Astrocyte (in vitro differentiated cells and primary cell): ENCODE measurements around the gene RHCG. TPM values are rescaled to one million over a fixed set of nuclear protein-coding genes. Genes with fewer than 3 reads are reported as not detected.

Experiments
- DNase-seq: peaks from one replicate; pipeline ENCODE4 v3.0.0-alpha.2; 2010; ENCODE audit warnings: low read depth
- FAIRE-seq: peaks from 2 replicates; lab custom pipeline; 2011; peaks lifted over from hg19 to GRCh38; lab: Jason Lieb, UNC
- H2AFZ ChIP-seq: 2 replicates; pipeline ENCODE4 v1.6.0; 2012; ENCODE audit warnings: low read depth, low read length, inconsistent platforms
- H3K27ac ChIP-seq: 2 replicates; pipeline ENCODE4 v1.5.1; 2011; ENCODE audit warnings: low read depth, low read length, inconsistent platforms
- H3K27me3 ChIP-seq: 2 replicates; pipeline ENCODE4 v1.6.0; 2011; ENCODE audit warnings: low read length, inconsistent platforms; ENCODE audit not compliant: insufficient read depth
- H3K36me3 ChIP-seq: 2 replicates; pipeline ENCODE4 v1.5.1; 2011; ENCODE audit warnings: low read length, inconsistent platforms; ENCODE audit not compliant: insufficient read depth
- H3K4me1 ChIP-seq: 2 replicates; pipeline ENCODE4 v1.5.1; 2011; ENCODE audit warnings: low read length, inconsistent platforms; ENCODE audit not compliant: insufficient read depth
- H3K4me2 ChIP-seq: 2 replicates; pipeline ENCODE4 v1.6.0; 2012; ENCODE audit warnings: low read length, inconsistent platforms
- H3K4me3 ChIP-seq: 2 replicates; pipeline ENCODE4 v1.5.1; 2011; ENCODE audit warnings: low read depth, mild to moderate bottlenecking, low read length, inconsistent platforms; ENCODE audit not compliant: insufficient read depth
- H3K79me2 ChIP-seq: 2 replicates; pipeline ENCODE4 v1.6.0; 2012; ENCODE audit warnings: mild to moderate bottlenecking, low read length, inconsistent platforms; ENCODE audit not compliant: insufficient read depth
- H3K9ac ChIP-seq: 2 replicates; pipeline ENCODE4 v1.6.0; 2012; ENCODE audit warnings: mild to moderate bottlenecking, low read length, inconsistent platforms
- H3K9me3 ChIP-seq: 2 replicates; pipeline ENCODE4 v1.5.1; 2012; ENCODE audit warnings: low read depth, mild to moderate bottlenecking, low read length, inconsistent platforms; ENCODE audit not compliant: insufficient read depth
- H4K20me1 ChIP-seq: 2 replicates; pipeline ENCODE4 v1.6.0; 2012; ENCODE audit warnings: low read length, inconsistent platforms; ENCODE audit not compliant: insufficient read depth
- H3K27ac Mint-ChIP-seq: one replicate; pipeline ENCODE4 v1.8.0; 2021; ENCODE audit warnings: mild to moderate bottlenecking, mixed read lengths; ENCODE audit not compliant: unreplicated experiment
- H3K27me3 Mint-ChIP-seq: one replicate; pipeline ENCODE4 v1.8.0; 2021; ENCODE audit warnings: low read depth, mixed read lengths; ENCODE audit not compliant: unreplicated experiment
- H3K36me3 Mint-ChIP-seq: one replicate; pipeline ENCODE4 v1.8.0; 2021; ENCODE audit warnings: low read depth, mixed read lengths; ENCODE audit not compliant: unreplicated experiment
- H3K4me1 Mint-ChIP-seq: one replicate; pipeline ENCODE4 v1.8.0; 2021; ENCODE audit warnings: low read depth, mixed read lengths; ENCODE audit not compliant: unreplicated experiment
- H3K4me3 Mint-ChIP-seq: one replicate; pipeline ENCODE4 v1.8.0; 2021; ENCODE audit warnings: mild to moderate bottlenecking, moderate library complexity, mixed read lengths; ENCODE audit not compliant: unreplicated experiment
- H3K9me3 Mint-ChIP-seq: one replicate; pipeline ENCODE4 v1.8.0; 2021; ENCODE audit warnings: mild to moderate bottlenecking, mixed read lengths; ENCODE audit not compliant: unreplicated experiment
- EZH2 ChIP-seq: IDR thresholded peaks from 2 replicates; pipeline ENCODE4 v1.6.1; 2012; ENCODE audit warnings: mild to moderate bottlenecking, low read length, inconsistent platforms; ENCODE audit not compliant: insufficient read depth
- total RNA-seq: library from RNA; stranded (reverse); gene quantifications from 2 replicates; pipeline ENCODE4 v1.2.1, GENCODE V29; 2021
- TF ChIP-seq, protein P1 (sequence below): IDR thresholded peaks from 2 replicates; pipeline ENCODE4 v1.5.1; 2011; ENCODE audit warnings: low read depth, mild to moderate bottlenecking, inconsistent platforms, low read length, moderate library complexity; ENCODE audit not compliant: insufficient read depth

RHCG gene
- total RNA-seq, 1 donor from 2014 or later = 0.18 TPM

DNA sequence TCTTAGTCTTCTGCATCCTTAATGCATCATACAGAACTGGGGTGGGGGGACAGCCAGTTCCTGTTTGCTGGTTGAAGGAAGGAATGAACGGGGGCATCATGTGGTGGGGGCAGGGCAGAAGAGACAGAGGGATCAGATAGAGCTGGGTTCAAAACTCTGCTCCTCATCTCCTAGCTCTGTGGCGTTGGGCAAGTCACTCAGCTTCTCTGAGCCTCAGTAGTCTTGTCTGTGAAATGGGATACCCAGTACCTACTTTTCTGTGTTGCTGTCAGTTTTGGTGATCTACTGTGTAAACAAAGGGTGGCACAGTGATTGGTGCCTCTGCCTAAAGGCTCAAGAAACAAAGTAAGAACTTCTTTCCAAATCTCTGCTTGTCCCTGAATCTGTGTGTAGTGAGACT lies 36.3 kb downstream of the RHCG start:
- no peak overlapping the region for H3K4me3 ChIP-seq
- peaks cover 62% of the 10 kb centered on the region for H3K27me3 Mint-ChIP-seq
- H2AFZ ChIP-seq = no peak overlapping the region
- H3K4me2 ChIP-seq = no peak overlapping the region
- peaks cover 3% of the 10 kb centered on the region for H3K9me3 Mint-ChIP-seq
- no peaks in the 10 kb centered on the region for H3K79me2 ChIP-seq
- DNase-seq (no peak), FAIRE-seq (no peak)
- TF ChIP-seq EZH2 = no peak
- TF ChIP-seq, protein P1, sequence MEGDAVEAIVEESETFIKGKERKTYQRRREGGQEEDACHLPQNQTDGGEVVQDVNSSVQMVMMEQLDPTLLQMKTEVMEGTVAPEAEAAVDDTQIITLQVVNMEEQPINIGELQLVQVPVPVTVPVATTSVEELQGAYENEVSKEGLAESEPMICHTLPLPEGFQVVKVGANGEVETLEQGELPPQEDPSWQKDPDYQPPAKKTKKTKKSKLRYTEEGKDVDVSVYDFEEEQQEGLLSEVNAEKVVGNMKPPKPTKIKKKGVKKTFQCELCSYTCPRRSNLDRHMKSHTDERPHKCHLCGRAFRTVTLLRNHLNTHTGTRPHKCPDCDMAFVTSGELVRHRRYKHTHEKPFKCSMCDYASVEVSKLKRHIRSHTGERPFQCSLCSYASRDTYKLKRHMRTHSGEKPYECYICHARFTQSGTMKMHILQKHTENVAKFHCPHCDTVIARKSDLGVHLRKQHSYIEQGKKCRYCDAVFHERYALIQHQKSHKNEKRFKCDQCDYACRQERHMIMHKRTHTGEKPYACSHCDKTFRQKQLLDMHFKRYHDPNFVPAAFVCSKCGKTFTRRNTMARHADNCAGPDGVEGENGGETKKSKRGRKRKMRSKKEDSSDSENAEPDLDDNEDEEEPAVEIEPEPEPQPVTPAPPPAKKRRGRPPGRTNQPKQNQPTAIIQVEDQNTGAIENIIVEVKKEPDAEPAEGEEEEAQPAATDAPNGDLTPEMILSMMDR = no peak
- H3K4me3 Mint-ChIP-seq = no peak overlapping the region
- peaks cover 4% of the 10 kb centered on the region for H3K27me3 ChIP-seq
- H3K27ac Mint-ChIP-seq = no peak overlapping the region
- H3K9me3 ChIP-seq = no peaks in the 10 kb centered on the region
- H3K27ac ChIP-seq = no peak overlapping the region
- H3K36me3 Mint-ChIP-seq = no peaks in the 10 kb centered on the region
- H3K4me1 Mint-ChIP-seq = no peaks in the 10 kb centered on the region
- no peaks in the 10 kb centered on the region for H4K20me1 ChIP-seq
- no peak overlapping the region for H3K9ac ChIP-seq
- H3K4me1 ChIP-seq = no peaks in the 10 kb centered on the region
- no peaks in the 10 kb centered on the region for H3K36me3 ChIP-seq

GRCh38 chr15:89459271-89460038 lies 36.9 kb downstream of the RHCG start:
- no peak for DNase-seq
- Mint-ChIP-seq H3K27me3 (peaks cover 62% of the 10 kb centered on the region), H3K4me1 (no peaks in the 10 kb centered on the region), H3K9me3 (peaks cover 3% of the 10 kb centered on the region), H3K4me3 (no peak overlapping the region), H3K27ac (no peak overlapping the region), H3K36me3 (no peaks in the 10 kb centered on the region)
- Histone ChIP-seq H3K79me2 (no peaks in the 10 kb centered on the region), H3K9ac (no peak overlapping the region), H3K27me3 (peaks cover 4% of the 10 kb centered on the region), H3K4me2 (no peak overlapping the region), H3K9me3 (no peaks in the 10 kb centered on the region), H3K4me1 (no peaks in the 10 kb centered on the region), H3K36me3 (no peaks in the 10 kb centered on the region), H2AFZ (no peak overlapping the region), H3K4me3 (no peak overlapping the region), H3K27ac (no peak overlapping the region), H4K20me1 (no peaks in the 10 kb centered on the region)
- TF ChIP-seq EZH2 = no peak
- TF ChIP-seq, protein P1 = no peak
- FAIRE-seq = no peak

- Mint-ChIP-seq H3K4me3 (no peak overlapping the region), H3K27me3 (peaks cover 59% of the 10 kb centered on the region)
Observed at GRCh38 chr15:89458440-89458839, 37.9 kb downstream of the RHCG start.

More at GRCh38 chr15:89458440-89458839, 37.9 kb downstream of the RHCG start:
- TF ChIP-seq EZH2 = no peak
- TF ChIP-seq, protein P1 = no peak
- H3K27ac ChIP-seq = no peak overlapping the region
- H3K4me3 ChIP-seq = no peak overlapping the region
- H3K79me2 ChIP-seq = no peaks in the 10 kb centered on the region
- FAIRE-seq (no peak), DNase-seq (no peak)
- H3K9ac ChIP-seq = no peak overlapping the region
- Mint-ChIP-seq H3K9me3 (peaks cover 3% of the 10 kb centered on the region), H3K4me1 (no peaks in the 10 kb centered on the region), H3K36me3 (no peaks in the 10 kb centered on the region), H3K27ac (no peak overlapping the region)
- H3K4me2 ChIP-seq = no peak overlapping the region
- H3K9me3 ChIP-seq = no peaks in the 10 kb centered on the region
- peaks cover 4% of the 10 kb centered on the region for H3K27me3 ChIP-seq
- no peaks in the 10 kb centered on the region for H3K4me1 ChIP-seq
- no peaks in the 10 kb centered on the region for H4K20me1 ChIP-seq
- no peaks in the 10 kb centered on the region for H3K36me3 ChIP-seq
- no peak overlapping the region for H2AFZ ChIP-seq
